ENCODE results near the gene NPM1. TPM values are rescaled to one million over a fixed set of nuclear protein-coding genes. Genes with fewer than 3 reads are reported as not detected.

The NPM1 gene
- total RNA-seq, 1 experiment from 2014 or later = 3,530 TPM

- TF ChIP-seq ZNF532 (CRISPR knock-in tag; IDR thresholded peaks at IDR 0.05; ENCODE audit: borderline replicate concordance) (no peak), KAT7 (CRISPR knock-in tag; IDR thresholded peaks at IDR 0.05; ENCODE audit: borderline replicate concordance) (no peak), ATF2 (CRISPR knock-in tag; IDR thresholded peaks at IDR 0.05; ENCODE audit: borderline replicate concordance, low read depth) (no peak), GRHL2 (CRISPR knock-in tag; IDR thresholded peaks at IDR 0.05; ENCODE audit: insufficient replicate concordance, severe bottlenecking) (no peak), JAZF1 (CRISPR knock-in tag; IDR thresholded peaks at IDR 0.05) (no peak), MAX (CRISPR knock-in tag; IDR thresholded peaks at IDR 0.05) (peak; percentile 88), MLX (CRISPR knock-in tag; IDR thresholded peaks at IDR 0.05) (no peak), CTCF (IDR thresholded peaks at IDR 0.05) (no peak)
These were observed at the start of gene NPM1 (continued) for GRCh38 chr5:171387345-171387969.

GRCh38 chr5:171340042-171340441 lies 47.6 kb upstream of the NPM1 start:
- POLR2A ChIA-PET = no interaction called here
- Mint-ChIP-seq H3K9me3 (no peaks in the 10 kb centered on the region), H3K4me1 (peaks cover 12% of the 10 kb centered on the region), H3K36me3 (no peaks in the 10 kb centered on the region), H3K27ac (no peak overlapping the region), H3K4me3 (no peak overlapping the region), H3K27me3 (ENCODE audit: low read depth) (peaks cover 35% of the 10 kb centered on the region)
- ATAC-seq (no peak), DNase-seq (ENCODE audit: low spot score) (no peak)
- CTCF ChIA-PET = interaction anchor here (0.7 to 1.4 kb wide), 3 partner anchors 22 to 30 kb away, joined by 3 to 4 read pairs (median 3); no protein-coding TSS in a partner anchor
- TF ChIP-seq GTF2I (CRISPR knock-in tag; conservative IDR thresholded peaks at IDR 0.05) (no peak), AFF4 (CRISPR knock-in tag; IDR thresholded peaks at IDR 0.05; ENCODE audit: borderline replicate concordance) (no peak), PRDM15 (CRISPR knock-in tag; IDR thresholded peaks at IDR 0.05) (no peak), FOXJ3 (CRISPR knock-in tag; IDR thresholded peaks at IDR 0.05; ENCODE audit: borderline replicate concordance) (no peak), JAZF1 (CRISPR knock-in tag; IDR thresholded peaks at IDR 0.05) (no peak), ELF4 (CRISPR knock-in tag; IDR thresholded peaks at IDR 0.05; ENCODE audit: low read depth) (no peak), RELA (CRISPR knock-in tag; IDR thresholded peaks at IDR 0.05; ENCODE audit: borderline replicate concordance) (no peak), TEAD1 (CRISPR knock-in tag; IDR thresholded peaks at IDR 0.05) (no peak), USF1 (CRISPR knock-in tag; IDR thresholded peaks at IDR 0.05) (no peak), ZBTB21 (CRISPR knock-in tag; IDR thresholded peaks at IDR 0.05; ENCODE audit: borderline replicate concordance) (no peak), OVOL2 (CRISPR knock-in tag; IDR thresholded peaks at IDR 0.05; ENCODE audit: borderline replicate concordance) (no peak)
